Ovary (tissue), 9 donors: ENCODE data around the gene DIPK1C. TPM values are rescaled to one million over a fixed set of nuclear protein-coding genes. Genes with fewer than 3 reads are reported as not detected.

Experiments
- DNase-seq, 5 donors: peaks; one replicate each; pipeline ENCODE4 v3.0.0-alpha.2; 2019 to 2020
- H3K27ac ChIP-seq, 2 donors: fragments of 200-600 bp; one replicate each; pipeline versions ENCODE4 v1.5.1 to v1.8.0; 2019 to 2022
- H3K27me3 ChIP-seq: fragments of 200-600 bp; one replicate; pipeline ENCODE4 v1.8.0; 2022
- H3K36me3 ChIP-seq: fragments of 200-600 bp; sonication (generic); one replicate; pipeline ENCODE4 v1.5.1; 2019
- H3K4me1 ChIP-seq: one replicate; pipeline ENCODE4 v1.8.1; 2013; ENCODE audit warnings: mild to moderate bottlenecking, moderate library complexity; ENCODE audit not compliant: insufficient read depth
- H3K4me3 ChIP-seq: fragments of 200-600 bp; sonication (generic); one replicate; pipeline ENCODE4 v1.5.1; 2017
- H3K9me3 ChIP-seq, 2 donors: fragments of 200-600 bp in 1 of 2; sonication (generic) in 1 of 2; one replicate each; pipeline versions ENCODE4 v1.5.1 to v1.8.1; 2013 to 2019; ENCODE audit warnings: mild to moderate bottlenecking in 1 of 2, moderate library complexity in 1 of 2
- EP300 ChIP-seq: sonication (generic); formaldehyde crosslinking; IDR thresholded peaks from one replicate; pipeline ENCODE4 v1.6.1; 2017; ENCODE audit warnings: antibody characterized with exemption
- POLR2A ChIP-seq: fragments of 450-650 bp; IDR thresholded peaks from one replicate; pipeline ENCODE4 v1.6.1; 2017; ENCODE audit warnings: antibody characterized with exemption, mild to moderate bottlenecking, moderate library complexity
- WGBS, 3 donors: extraction: QIAGEN DNeasy Blood & Tissue Kit in 1 of 3; methylation state at CpG; one replicate each; pipeline versions ENCODE4 v1.1.5 to v1.1.7; 2013 to 2017; 5-methylcytosine and 5-hydroxymethylcytosine counted together
- intact Hi-C, 4 donors: fragments of 100-400 bp; cut with DNase I; formaldehyde crosslinking; loops; one replicate each; pipeline versions ENCODE4 v1.11.0 to v1.15.1; 2022 to 2023
- polyA plus RNA-seq, 2 donors: library from polyadenylated mRNA; stranded (reverse); fragments of 200-250 nt in 1 of 2; fragments of 350-450 nt in 1 of 2; fragmentation: Illumina TruSeq in 1 of 2; extraction: RNeasy Lipid Tissue Mini Kit (QIAGEN cat#74804) in 1 of 2; gene quantifications; one replicate each; pipeline ENCODE4 v1.2.3, GENCODE V29; 2013 to 2014
- total RNA-seq, 7 donors: library from RNA; depleted of rRNA in 2 of 7; stranded (reverse); fragments of >200 nt in 2 of 7; fragmentation: NEBNext Ultra II Directional in 3 of 7; extraction: Animal tissue kit (Norgen Biotek cat#: 25700) in 3 of 7; gene quantifications; one replicate each; pipeline versions ENCODE4 v1.1.0 to v1.2.4, GENCODE V29; 2016 to 2023
- TF ChIP-seq, protein P1 (sequence below), 3 donors: fragments of 450-650 bp in 2 of 3; fragments of 200-600 bp in 1 of 3; IDR thresholded peaks; one replicate each; pipeline versions ENCODE4 v1.5.1 to v1.8.0; 2016 to 2022; ENCODE audit warnings: antibody characterized with exemption in 3 of 3, mild to moderate bottlenecking in 1 of 3
- donor health status: DM: no; HTN: no; CAD: no; lungs with moderate emphysema.
- donor health status: DM: no; HTN: no; CAD: no.
- donor health status: Bipolar disorder and iron deficiency.
- donor health status: DM: yes; HTN: yes; CAD: no.
- donor health status: DM: no; HTN: no; CAD: no.
- donor health status: DM: yes; HTN: yes; CAD: no.

DIPK1C gene
- total and polyA plus RNA-seq, 9 donors: 0.04 to 0.17 (median 0.05) TPM; not detected in 6

DNA sequence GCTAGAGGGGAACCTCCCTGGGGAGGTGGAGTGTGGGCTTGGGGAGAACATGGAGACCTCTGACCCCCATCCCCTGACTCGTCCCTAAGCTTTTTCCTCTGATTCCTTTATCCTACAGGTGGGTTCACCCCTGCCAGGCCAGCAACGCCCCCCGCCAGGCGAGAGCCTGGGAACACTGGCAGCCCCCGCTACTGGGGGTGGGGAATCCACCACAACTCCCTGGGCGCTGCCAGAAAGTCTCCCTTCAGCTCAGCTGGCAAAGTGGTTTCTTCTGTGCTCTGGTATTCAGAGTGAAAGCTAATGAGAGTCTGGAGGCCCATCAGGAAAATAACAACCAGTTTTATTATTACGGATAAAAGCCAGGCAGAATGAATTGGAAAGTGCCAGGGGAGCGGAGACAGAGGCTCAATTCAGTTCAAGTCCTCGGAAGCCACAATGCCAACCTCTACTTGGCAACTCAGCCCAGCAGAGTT is 2.8 kb downstream of the DIPK1C start:
- intact Hi-C loops: no loop called here
- DNase-seq: no peak

DNA sequence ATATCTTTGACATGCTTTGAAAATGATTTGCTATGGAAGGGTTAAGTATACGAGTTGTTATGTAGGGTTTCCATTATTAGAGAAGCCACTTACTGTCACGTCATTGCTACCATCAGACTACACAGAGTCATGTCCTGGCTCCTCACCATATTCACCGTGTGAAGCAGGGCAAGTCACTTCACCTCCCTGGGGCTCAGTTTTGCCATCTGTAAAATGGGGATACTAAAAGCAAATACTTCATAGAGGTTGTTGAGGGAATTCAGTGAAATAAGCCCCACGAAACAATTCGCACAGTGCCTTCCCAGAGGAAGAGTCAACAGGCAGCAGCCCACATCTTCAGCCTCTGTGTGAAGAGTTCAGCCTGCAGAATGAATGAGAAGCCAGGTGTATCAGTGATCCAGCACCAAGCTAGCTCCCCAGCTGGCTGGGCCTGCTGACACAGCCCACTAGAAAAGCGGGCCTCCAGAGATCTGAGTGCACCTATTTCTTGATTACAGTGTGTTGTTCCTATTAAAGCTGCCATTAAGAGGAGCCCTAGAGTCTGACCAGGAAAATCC is 3.4 kb downstream of the DIPK1C start:
- H3K9me3 ChIP-seq: no peaks in the 10 kb centered on the region
- no peak for DNase-seq
- H3K27me3 ChIP-seq: no peaks in the 10 kb centered on the region
- no peak overlapping the region for H3K4me3 ChIP-seq
- no peak overlapping the region for H3K27ac ChIP-seq
- WGBS, 3 donors: 69 to 76% (median 73%) methylated on average over 6 of the region's 6 CpGs
- no peaks in the 10 kb centered on the region for H3K36me3 ChIP-seq
- TF ChIP-seq, protein P1, sequence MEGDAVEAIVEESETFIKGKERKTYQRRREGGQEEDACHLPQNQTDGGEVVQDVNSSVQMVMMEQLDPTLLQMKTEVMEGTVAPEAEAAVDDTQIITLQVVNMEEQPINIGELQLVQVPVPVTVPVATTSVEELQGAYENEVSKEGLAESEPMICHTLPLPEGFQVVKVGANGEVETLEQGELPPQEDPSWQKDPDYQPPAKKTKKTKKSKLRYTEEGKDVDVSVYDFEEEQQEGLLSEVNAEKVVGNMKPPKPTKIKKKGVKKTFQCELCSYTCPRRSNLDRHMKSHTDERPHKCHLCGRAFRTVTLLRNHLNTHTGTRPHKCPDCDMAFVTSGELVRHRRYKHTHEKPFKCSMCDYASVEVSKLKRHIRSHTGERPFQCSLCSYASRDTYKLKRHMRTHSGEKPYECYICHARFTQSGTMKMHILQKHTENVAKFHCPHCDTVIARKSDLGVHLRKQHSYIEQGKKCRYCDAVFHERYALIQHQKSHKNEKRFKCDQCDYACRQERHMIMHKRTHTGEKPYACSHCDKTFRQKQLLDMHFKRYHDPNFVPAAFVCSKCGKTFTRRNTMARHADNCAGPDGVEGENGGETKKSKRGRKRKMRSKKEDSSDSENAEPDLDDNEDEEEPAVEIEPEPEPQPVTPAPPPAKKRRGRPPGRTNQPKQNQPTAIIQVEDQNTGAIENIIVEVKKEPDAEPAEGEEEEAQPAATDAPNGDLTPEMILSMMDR (IDR thresholded peaks at IDR 0.05): no peak
- TF ChIP-seq EP300 (no peak), POLR2A (no peak)
- H3K4me1 ChIP-seq: no peaks in the 10 kb centered on the region
- intact Hi-C loops: no loop called here

More for the DNA sequence above, 2.8 kb downstream of the DIPK1C start:
- Histone ChIP-seq H3K4me1 (no peaks in the 10 kb centered on the region), H3K36me3 (no peaks in the 10 kb centered on the region), H3K27me3 (no peaks in the 10 kb centered on the region), H3K27ac (no peak overlapping the region), H3K9me3 (no peaks in the 10 kb centered on the region), H3K4me3 (no peak overlapping the region)
- TF ChIP-seq, protein P1 (IDR thresholded peaks at IDR 0.05): no peak
- TF ChIP-seq POLR2A (no peak), EP300 (no peak)
- 81 to 90% (median 85%) methylated on average over 9 of the region's 9 CpGs for WGBS, 3 donors

DNA sequence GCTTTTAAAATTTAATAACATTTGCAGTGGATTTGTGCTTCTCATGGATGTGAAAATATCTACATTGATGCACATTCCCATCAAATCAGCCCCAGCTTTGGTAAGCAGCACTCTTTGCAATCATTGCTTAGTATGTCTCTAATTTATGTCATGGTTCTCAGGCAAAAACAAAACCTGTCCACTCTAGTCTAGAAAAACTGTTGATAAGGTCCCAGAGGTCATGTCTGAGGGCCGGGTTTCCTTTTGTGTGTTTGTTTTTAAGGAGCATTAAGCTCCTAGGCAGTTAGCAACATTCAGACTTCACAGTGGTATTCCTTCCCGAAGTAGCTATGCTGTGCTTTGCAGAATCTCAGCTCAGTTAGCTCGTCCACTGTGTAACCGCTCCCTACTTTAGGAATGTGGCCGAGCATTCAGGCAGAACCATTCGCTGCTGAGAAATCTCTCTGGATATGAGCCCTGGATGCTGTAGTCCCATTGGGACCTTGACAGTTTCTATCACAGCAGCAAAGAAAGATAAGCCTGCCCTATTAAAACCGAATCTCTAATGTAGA is 4.0 kb downstream of the DIPK1C start:
- Histone ChIP-seq H3K36me3 (no peaks in the 10 kb centered on the region), H3K4me1 (no peaks in the 10 kb centered on the region), H3K27me3 (no peaks in the 10 kb centered on the region), H3K27ac (no peak overlapping the region), H3K4me3 (no peak overlapping the region), H3K9me3 (no peaks in the 10 kb centered on the region)
- DNase-seq: no peak
- WGBS, 3 donors: 21 to 25% (median 22%) methylated on average over 7 of the region's 7 CpGs
- intact Hi-C loops: no loop called here
- TF ChIP-seq EP300: no peak
- TF ChIP-seq, protein P1 (IDR thresholded peaks at IDR 0.05): no peak
- TF ChIP-seq POLR2A: no peak

DNA sequence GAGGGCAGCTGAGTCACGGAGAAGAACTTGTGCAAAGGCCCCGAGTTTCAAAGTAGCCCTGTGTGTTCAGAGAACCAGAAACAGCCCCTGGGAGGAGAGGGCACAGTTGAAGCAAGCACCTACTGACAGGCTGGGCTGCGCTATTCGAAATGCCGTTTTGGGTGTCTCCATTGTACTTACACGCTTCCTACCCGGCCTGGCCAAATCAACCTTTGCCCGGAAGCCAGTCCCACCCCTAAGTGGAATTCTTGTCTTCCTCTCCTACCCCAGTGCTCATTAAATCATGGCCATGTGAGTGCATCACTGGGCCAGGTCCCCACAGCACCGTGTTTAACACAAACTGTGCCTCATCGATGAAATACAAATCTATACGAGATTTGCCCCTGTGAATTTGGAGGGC is 6.0 kb downstream of the DIPK1C start:
- DNase-seq: no peak
- 81 to 84% (median 81%) methylated on average over 11 of the region's 11 CpGs for WGBS, 3 donors

More for the DNA sequence above, 6.0 kb downstream of the DIPK1C start:
- Histone ChIP-seq H3K27me3 (no peaks in the 10 kb centered on the region), H3K9me3 (no peaks in the 10 kb centered on the region), H3K4me3 (no peak overlapping the region), H3K4me1 (no peaks in the 10 kb centered on the region), H3K27ac (no peak overlapping the region), H3K36me3 (no peaks in the 10 kb centered on the region)
- intact Hi-C loops: no loop called here
- TF ChIP-seq EP300 (no peak), POLR2A (no peak)
- TF ChIP-seq, protein P1 (IDR thresholded peaks at IDR 0.05): no peak
